ENCODE measurements around the gene VTCN1.

The VTCN1 gene

DNA sequence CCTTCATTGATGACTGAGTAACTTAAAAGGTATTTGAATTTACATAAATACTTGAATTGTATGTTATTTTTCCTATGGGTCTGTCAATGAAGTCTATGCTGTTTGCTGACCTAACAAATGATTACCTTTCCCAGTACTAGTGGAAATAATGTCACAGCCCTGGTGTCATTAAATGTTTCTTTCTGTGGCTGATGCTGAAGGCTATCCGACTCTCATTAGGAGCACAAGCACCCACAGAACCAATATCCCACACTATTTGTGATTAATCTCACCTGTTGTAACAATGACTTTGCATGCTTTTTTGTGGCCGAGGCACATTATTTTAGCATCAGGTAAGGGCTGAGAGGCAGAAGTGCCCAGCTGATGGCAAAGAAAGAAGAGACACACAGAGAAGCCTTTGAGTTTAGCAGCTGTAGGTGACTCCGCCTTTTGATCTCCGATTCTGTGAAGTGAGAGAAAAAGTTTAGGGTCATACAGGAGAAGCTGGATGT, 63.3 kb downstream of the VTCN1 start:
- in situ Hi-C loops (cut with MboI; ENCODE audit: low sequenced_read_pairs, unreplicated experiment) = no loop called here
- DNase-seq (ENCODE audit: low spot score) = no peak
- TF ChIP-seq, protein P1, sequence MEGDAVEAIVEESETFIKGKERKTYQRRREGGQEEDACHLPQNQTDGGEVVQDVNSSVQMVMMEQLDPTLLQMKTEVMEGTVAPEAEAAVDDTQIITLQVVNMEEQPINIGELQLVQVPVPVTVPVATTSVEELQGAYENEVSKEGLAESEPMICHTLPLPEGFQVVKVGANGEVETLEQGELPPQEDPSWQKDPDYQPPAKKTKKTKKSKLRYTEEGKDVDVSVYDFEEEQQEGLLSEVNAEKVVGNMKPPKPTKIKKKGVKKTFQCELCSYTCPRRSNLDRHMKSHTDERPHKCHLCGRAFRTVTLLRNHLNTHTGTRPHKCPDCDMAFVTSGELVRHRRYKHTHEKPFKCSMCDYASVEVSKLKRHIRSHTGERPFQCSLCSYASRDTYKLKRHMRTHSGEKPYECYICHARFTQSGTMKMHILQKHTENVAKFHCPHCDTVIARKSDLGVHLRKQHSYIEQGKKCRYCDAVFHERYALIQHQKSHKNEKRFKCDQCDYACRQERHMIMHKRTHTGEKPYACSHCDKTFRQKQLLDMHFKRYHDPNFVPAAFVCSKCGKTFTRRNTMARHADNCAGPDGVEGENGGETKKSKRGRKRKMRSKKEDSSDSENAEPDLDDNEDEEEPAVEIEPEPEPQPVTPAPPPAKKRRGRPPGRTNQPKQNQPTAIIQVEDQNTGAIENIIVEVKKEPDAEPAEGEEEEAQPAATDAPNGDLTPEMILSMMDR (IDR thresholded peaks at IDR 0.05; ENCODE audit: borderline replicate concordance, control extremely low read depth, extremely low read depth, insufficient read depth, missing control alignments) = no peak

DNA sequence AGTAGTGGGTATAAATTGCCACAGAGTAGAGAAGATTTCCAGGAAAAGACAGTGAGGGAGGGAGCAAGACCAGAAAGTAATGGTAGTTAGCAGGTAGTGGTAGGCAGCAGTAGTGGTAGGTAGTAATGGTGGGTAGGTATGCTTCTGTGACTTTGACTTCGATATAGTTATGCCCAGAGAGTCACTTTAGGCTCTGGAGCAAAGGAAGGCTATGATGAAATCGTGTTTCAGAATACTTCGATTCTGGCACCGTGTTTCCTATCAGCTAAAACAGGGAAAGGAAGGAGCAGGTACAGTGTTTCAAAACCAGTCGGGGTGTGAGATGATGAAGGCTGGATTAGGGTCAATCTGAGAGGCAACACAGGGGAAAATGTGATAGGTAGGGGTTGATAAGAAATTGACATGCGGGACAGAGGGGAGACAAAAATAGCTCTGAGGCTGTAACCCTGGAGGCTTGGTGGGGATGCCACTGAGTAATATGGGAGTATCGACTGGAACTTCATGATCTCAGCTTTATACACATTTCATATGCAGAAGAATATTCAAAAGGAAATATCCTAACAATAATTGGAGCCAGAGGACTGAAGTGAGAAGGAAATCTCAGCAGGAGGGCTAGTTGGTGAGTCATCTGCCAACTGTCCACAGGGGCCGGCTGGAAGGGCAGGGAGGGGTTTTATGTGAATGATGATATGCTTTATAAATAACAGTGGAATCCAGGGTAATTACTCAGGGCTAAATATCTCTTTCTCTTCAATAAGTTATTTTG, 64.0 kb downstream of the VTCN1 start:
- TF ChIP-seq, protein P1 (IDR thresholded peaks at IDR 0.05; ENCODE audit: borderline replicate concordance, control extremely low read depth, extremely low read depth, insufficient read depth, missing control alignments) = no peak
- in situ Hi-C loops (cut with MboI; ENCODE audit: low sequenced_read_pairs, unreplicated experiment) = no loop called here
- DNase-seq (ENCODE audit: low spot score) = no peak

DNA sequence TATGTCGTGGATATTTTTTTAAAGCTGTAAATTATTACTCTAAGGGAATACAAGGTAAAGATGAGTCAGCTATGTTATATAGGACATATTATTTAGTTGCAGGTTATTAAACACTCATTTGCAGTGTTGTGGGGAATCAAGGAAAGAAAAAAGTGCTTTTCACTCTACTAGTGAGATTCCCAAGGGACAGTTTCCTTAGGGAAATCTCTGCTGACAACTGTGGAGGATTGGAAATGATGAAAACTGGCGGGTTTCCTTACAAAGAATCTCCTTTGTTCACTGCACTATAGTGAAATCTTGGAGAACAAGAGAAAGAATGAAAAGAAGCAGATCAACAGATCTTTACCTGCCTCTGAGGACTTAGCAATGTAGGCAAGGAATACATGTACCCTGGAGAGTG, 64.7 kb downstream of the VTCN1 start:
- no peak for DNase-seq (ENCODE audit: low spot score)
- TF ChIP-seq, protein P1 (IDR thresholded peaks at IDR 0.05; ENCODE audit: borderline replicate concordance, control extremely low read depth, extremely low read depth, insufficient read depth, missing control alignments) = no peak
- in situ Hi-C loops (cut with MboI; ENCODE audit: low sequenced_read_pairs, unreplicated experiment) = no loop called here

DNA sequence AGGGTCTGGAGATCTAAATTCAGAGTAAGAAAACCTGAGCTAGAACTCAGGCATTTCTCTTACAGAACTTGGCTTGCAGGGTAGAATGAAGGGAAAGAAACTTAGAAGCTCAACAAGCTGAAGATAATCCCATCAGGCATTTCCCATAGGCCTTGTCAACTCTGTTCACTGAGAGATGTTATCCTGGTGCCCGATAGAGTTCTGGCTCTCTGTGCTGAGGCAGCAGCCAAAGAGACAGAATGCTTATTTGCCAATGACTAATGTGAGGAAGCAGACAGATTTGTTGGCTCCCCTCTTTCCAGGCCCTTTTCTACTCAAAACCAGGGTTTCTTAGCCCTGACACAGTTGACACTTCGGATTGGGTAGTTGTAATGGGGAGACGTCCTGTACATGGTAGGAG, 66.9 kb downstream of the VTCN1 start:
- in situ Hi-C loops (cut with MboI; ENCODE audit: low sequenced_read_pairs, unreplicated experiment) = no loop called here
- TF ChIP-seq, protein P1 (IDR thresholded peaks at IDR 0.05; ENCODE audit: borderline replicate concordance, control extremely low read depth, extremely low read depth, insufficient read depth, missing control alignments) = no peak
- no peak for DNase-seq (ENCODE audit: low spot score)

DNA sequence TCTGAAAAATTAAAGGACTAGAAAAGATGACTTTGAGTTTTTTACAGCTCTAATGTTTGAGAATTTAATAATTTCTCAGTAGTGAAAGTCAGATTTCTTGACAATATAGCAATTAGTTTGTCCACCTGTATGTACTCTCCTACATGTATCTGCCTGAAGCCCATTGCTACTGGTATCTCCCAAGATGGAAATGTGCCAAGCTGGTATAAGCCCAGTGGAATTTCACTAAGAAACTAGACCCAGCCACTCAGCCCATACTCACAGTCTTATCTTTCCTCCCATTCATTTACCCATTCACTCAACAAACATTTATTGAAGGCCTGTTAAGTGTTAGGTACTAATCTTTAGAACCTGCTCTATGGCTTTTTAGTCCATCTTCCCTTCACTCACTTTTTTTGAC, 67.6 kb downstream of the VTCN1 start:
- in situ Hi-C loops (cut with MboI; ENCODE audit: low sequenced_read_pairs, unreplicated experiment) = no loop called here
- TF ChIP-seq, protein P1 (IDR thresholded peaks at IDR 0.05; ENCODE audit: borderline replicate concordance, control extremely low read depth, extremely low read depth, insufficient read depth, missing control alignments) = no peak
- DNase-seq (ENCODE audit: low spot score) = no peak

DNA sequence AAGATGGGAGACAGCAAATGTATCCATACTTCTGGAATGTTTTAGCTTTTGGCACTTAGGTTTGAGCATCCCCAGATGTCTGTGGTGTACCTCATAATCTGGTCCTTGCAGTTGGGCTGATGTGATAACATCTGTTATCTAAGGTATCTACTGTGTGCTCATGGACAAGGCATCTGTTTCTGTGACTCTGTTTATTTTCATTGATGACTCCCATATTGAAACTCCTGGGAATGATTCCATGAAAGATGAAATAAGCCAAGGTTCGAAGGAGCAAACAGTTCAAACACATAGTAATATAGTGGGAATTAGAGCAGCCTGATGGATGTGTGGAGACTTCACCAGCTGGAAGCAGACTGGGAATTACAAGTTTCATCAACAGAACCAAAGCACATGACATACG, 68.5 kb downstream of the VTCN1 start:
- DNase-seq (ENCODE audit: low spot score) = no peak
- in situ Hi-C loops (cut with MboI; ENCODE audit: low sequenced_read_pairs, unreplicated experiment) = no loop called here
- TF ChIP-seq, protein P1 (IDR thresholded peaks at IDR 0.05; ENCODE audit: borderline replicate concordance, control extremely low read depth, extremely low read depth, insufficient read depth, missing control alignments) = no peak

Measured in GM13976 (cell line).